HG03039 (cell line): ENCODE results near the gene CDK7.
"Not testable (repeated sequence)": the region's sequence is repeated elsewhere in the genome, so short reads cannot be mapped to it uniquely, and the experiment has no call there.

Experiments used
- ATAC-seq: cut with Tn5 transposase; IDR thresholded peaks from one replicate; pipeline ENCODE4 v1.9.1; 2021; ENCODE audit warnings: mild to moderate bottlenecking, moderate library complexity; ENCODE audit not compliant: unreplicated experiment

The CDK7 gene

GRCh38 chr5:69234457-69235268, at the start of gene CDK7:
TSS of gene CDK7 (plus strand) at chr5:69234886. CDS start at chr5:69234976, 90 bp downstream.
- peak; percentile 98 for ATAC-seq

- no peak for ATAC-seq
These were observed 47.3 kb upstream of the CDK7 start for GRCh38 chr5:69187342-69187741.

GRCh38 chr5:69188811-69189161, 45.9 kb upstream of the CDK7 start:
- ATAC-seq: no peak

- peak; percentile 95 for ATAC-seq
These were observed 45.3 kb upstream of the CDK7 start, which contains the start of gene CENPH for GRCh38 chr5:69189162-69190086. TSS of gene CENPH (plus strand) at chr5:69189583. CDS start at chr5:69189635, 52 bp downstream.

GRCh38 chr5:69202497-69202896, 32.2 kb upstream of the CDK7 start:
- no peak for ATAC-seq

- no peak for ATAC-seq
These were observed 28.0 kb upstream of the CDK7 start for GRCh38 chr5:69206528-69207190.

- ATAC-seq: no peak
These were observed 25.1 kb upstream of the CDK7 start for GRCh38 chr5:69209602-69210001.

- no peak for ATAC-seq
These were observed 23.5 kb upstream of the CDK7 start for GRCh38 chr5:69211200-69211599.

GRCh38 chr5:69212022-69212421, 22.7 kb upstream of the CDK7 start:
- no peak for ATAC-seq

- no peak for ATAC-seq
These were observed 21.0 kb upstream of the CDK7 start for GRCh38 chr5:69213513-69214215.

GRCh38 chr5:69217151-69217511, 17.6 kb upstream of the CDK7 start:
- ATAC-seq: no peak

- peak; percentile 88 for ATAC-seq
These were observed 16.8 kb upstream of the CDK7 start for GRCh38 chr5:69217548-69218526.

GRCh38 chr5:69219939-69220338, 14.7 kb upstream of the CDK7 start:
- no peak for ATAC-seq

- not testable (repeated sequence) for ATAC-seq
These were observed 14.3 kb upstream of the CDK7 start for GRCh38 chr5:69220371-69220770.

GRCh38 chr5:69220833-69221232, 13.9 kb upstream of the CDK7 start:
- ATAC-seq: not testable (repeated sequence)

GRCh38 chr5:69224520-69224919, 10.2 kb upstream of the CDK7 start:
- no peak for ATAC-seq

GRCh38 chr5:69225860-69226259, 8.8 kb upstream of the CDK7 start:
- no peak for ATAC-seq

- no peak for ATAC-seq
These were observed 4.5 kb upstream of the CDK7 start for GRCh38 chr5:69230181-69230580.

- no peak for ATAC-seq
These were observed 3.4 kb upstream of the CDK7 start for GRCh38 chr5:69231281-69231680.
